ENCODE data around the gene CRHR1.
"Not testable (repeated sequence)": the region's sequence is repeated elsewhere in the genome, so short reads cannot be mapped to it uniquely, and the experiment has no call there.

CRHR1 gene

DNA sequence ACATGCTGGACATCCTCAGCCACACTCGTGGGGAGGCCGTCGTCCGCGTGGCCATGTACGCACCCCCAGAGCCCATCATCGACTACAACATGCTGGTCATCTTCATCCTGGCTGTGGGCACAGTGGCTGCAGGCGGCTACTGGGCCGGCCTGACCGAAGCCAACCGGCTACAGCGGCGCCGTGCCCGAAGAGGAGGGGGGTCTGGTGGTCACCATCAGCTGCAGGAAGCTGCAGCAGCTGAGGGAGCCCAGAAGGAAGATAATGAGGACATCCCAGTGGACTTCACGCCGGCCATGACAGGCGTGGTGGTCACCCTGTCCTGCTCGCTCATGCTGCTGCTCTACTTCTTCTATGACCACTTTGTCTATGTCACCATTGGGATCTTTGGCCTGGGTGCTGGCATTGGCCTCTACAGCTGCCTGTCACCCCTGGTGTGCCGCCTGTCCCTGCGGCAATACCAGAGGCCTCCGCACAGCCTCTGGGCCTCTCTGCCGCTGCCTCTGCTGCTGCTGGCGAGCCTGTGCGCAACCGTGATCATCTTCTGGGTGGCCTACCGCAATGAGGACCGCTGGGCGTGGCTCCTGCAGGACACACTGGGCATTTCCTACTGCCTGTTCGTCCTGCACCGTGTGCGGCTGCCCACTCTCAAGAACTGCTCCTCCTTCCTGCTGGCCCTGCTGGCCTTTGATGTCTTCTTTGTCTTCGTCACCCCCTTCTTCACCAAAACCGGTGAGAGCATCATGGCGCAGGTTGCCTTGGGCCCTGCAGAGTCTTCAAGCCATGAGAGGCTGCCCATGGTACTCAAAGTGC, 61.5 kb downstream of the CRHR1 start:
- no peak for DNase-seq (ENCODE audit: low spot score)

DNA sequence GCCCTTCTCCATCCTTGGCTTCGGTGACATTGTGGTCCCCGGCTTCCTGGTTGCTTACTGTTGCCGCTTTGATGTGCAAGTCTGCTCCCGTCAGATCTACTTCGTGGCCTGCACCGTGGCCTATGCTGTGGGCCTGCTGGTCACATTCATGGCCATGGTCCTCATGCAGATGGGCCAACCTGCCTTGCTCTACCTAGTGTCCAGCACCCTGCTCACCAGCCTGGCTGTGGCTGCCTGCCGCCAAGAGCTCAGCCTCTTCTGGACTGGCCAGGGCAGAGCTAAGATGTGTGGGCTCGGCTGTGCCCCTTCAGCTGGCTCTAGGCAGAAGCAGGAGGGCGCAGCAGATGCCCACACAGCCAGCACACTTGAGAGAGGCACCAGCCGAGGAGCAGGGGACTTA, 62.1 kb downstream of the CRHR1 start:
- DNase-seq (ENCODE audit: low spot score), result no peak

DNA sequence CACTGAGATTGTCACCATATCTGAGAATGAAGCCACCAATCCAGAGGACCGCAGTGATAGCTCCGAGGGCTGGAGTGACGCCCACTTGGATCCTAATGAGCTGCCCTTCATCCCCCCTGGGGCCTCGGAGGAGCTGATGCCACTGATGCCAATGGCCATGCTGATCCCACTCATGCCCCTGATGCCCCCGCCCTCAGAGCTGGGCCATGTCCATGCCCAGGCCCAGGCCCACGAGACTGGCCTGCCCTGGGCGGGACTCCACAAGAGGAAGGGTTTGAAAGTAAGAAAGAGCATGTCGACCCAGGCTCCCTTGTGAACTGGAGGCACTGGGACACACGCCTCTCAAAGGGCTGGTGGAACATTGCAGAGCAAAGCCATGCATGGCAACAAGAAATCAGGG, 62.5 kb downstream of the CRHR1 start:
- no peak for DNase-seq (ENCODE audit: low spot score)

GRCh38 chr17:45847101-45847500, 63.0 kb downstream of the CRHR1 start:
- DNase-seq (ENCODE audit: low spot score), result no peak

GRCh38 chr17:45847747-45848146, 63.6 kb downstream of the CRHR1 start:
- no peak for DNase-seq (ENCODE audit: low spot score)

- DNase-seq (ENCODE audit: low spot score), result no peak
Observed at GRCh38 chr17:45848405-45848804, 64.3 kb downstream of the CRHR1 start.

- DNase-seq (ENCODE audit: low spot score), result no peak
Observed at GRCh38 chr17:45848868-45849535, 64.9 kb downstream of the CRHR1 start.

- DNase-seq (ENCODE audit: low spot score), result no peak
Observed at GRCh38 chr17:45849536-45849990, 65.4 kb downstream of the CRHR1 start.

DNA sequence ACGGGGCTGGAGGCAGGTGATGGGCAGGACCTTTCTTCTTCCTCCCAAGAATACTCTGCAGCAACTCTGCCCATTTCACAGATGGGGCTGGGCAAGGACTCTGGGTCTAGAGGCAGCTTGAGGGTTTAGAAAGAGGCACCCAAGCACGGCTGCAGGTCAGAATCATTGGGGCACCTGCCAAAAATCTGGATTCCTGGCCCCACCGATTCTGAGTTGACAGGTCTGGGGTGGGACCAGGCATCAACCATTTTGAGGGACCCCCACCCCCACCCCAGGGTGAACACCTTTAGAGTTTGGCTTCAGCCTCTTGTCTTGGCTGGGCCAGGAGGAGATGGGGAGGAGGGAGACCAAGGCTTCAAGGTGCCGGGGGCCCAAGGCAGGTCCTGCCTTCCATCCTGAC, 65.9 kb downstream of the CRHR1 start:
- no peak for DNase-seq (ENCODE audit: low spot score)

- no peak for DNase-seq (ENCODE audit: low spot score)
Observed at GRCh38 chr17:45850468-45850867, 66.3 kb downstream of the CRHR1 start.

- no peak for DNase-seq (ENCODE audit: low spot score)
Observed at GRCh38 chr17:45851022-45851421, 66.9 kb downstream of the CRHR1 start.

DNA sequence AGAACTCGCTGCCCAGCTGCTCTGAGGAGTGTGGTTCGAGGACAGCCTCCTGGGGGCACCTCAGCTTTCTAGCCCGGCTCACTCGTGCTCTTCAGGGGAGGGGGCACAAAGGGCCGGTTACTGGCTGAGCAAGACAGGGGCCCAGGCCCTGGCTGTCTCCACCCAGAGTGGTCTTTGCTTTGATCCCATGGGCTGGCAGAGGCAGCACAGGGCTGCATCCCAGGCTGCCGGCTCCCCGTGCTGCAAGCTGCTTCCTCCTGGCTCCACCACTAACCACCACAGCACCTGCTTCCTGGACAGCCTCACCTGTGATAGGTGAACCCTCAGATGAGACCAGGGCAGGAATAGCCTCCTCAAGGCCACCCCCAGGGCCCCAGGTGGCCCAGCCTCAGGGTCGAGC, 67.3 kb downstream of the CRHR1 start:
- no peak for DNase-seq (ENCODE audit: low spot score)

DNA sequence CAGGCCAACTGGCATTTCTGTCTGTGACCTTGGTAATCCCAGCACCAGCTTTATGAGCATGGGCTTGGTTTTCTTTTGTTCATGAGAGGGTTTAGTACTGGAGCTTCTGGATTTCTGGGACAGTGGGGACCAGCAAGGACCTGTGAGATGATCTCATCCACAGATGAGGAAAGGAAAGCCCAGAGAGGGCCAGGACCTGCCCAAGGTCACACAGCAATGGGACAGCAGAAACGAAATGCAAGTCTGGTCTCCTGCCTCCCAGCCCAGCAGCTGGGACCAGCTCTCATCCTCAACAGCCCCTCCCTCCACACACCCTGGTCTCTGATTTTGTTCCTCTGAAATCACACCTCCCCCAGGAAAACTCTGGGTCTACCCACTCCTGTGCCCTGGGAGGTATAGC, 67.8 kb downstream of the CRHR1 start:
- DNase-seq (ENCODE audit: low spot score), result no peak

DNA sequence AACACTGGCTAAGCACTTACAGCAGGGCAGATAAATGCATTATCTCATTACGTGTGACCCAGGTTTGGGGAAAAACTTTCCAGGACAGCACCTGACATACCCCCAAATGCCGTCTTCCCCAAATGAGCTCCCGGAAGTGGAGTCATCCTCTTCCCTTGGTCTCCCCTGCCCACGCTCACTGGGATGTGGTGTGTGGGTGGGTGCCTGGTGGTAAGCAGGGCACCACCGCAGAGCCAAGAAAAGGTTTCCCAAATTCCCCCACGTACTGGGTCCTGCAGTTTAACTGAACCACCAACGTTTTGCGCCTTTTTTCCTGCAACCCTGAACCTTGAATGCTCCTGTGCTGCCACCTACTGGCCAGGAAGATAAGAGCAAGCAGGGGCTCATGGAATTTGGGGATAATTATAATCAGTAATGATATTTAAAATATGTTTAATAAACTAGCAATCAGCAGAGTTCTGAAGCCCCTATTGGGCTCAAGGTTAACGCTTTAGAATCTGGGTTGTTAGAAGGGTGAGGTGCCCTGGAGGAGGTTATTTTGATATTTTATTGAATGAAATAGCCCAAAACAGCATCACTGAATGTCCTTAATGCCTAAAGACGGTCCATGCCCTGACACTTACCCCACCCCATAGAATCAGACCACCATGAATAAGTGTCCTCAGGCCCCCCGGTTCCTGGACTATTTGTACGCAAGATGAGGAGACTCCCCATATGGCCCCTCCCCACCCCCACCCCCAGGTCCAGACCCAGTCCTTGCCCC, 68.6 kb downstream of the CRHR1 start:
- DNase-seq (ENCODE audit: low spot score), result peak; percentile 54

DNA sequence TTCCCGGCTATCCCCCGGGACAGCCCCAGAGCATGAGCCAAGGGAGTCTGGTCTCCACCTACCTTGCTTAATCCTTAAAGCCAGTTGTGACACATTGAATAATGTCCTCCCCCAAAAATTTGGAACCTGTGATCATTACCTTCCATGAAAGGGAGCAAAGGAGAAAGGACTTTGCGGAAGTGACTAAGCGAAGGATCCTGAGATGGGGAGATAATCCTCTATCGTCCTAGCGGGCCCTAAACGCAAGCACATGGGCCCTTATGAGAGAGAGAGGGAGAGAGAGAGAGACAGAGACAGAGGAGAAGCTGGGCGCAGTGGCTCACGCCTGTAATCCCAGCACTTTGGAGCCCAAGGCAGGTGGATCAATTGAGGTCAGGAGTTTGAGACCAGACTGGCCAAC, 70.1 kb downstream of the CRHR1 start:
- DNase-seq (ENCODE audit: low spot score), result no peak

GRCh38 chr17:45855691-45856336, 71.7 kb downstream of the CRHR1 start:
- no peak for DNase-seq (ENCODE audit: low spot score)

- no peak for DNase-seq (ENCODE audit: low spot score)
Observed at GRCh38 chr17:45857977-45858708, 74.0 kb downstream of the CRHR1 start.

DNA sequence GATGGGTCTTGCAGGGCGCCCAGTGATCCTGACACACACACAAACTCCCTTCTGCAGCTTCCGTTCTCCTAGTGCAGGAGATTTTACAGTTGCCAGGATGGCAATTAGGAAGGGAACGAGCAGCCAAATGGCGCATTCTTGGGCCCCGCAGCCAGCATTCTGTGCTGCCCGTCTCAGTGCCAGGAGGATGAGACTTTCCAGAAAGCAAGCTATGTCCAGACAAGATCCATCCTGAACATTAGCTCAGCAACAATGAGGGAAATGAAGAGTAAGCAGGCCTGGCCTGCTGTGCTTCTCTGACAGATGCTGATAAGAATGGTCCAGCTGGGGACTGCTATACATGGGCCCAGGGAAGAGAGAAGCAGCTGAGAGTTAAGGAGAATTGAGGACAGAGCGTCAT, 77.0 kb downstream of the CRHR1 start:
- no peak for DNase-seq (ENCODE audit: low spot score)

DNA sequence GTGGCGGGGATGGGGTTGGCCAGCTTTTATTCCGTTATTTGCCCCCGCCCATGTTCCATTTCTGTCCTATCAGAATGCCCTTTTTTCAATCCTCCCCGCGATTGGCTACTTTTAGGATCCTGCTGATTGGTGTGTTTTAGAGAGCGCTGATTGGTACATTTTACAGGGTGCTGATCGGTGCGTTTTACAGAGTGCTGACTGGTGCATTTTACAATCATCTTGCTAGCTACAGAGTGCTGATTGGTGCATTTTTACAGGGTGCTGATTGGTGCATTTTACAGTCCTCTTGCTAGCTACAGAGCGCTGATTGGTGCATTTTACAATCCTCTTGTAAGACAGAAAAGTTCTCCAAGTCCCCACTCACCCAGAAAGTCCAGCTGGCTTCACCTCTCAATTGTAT, 78.0 kb downstream of the CRHR1 start:
- not testable (repeated sequence) for DNase-seq (ENCODE audit: low spot score)

DNA sequence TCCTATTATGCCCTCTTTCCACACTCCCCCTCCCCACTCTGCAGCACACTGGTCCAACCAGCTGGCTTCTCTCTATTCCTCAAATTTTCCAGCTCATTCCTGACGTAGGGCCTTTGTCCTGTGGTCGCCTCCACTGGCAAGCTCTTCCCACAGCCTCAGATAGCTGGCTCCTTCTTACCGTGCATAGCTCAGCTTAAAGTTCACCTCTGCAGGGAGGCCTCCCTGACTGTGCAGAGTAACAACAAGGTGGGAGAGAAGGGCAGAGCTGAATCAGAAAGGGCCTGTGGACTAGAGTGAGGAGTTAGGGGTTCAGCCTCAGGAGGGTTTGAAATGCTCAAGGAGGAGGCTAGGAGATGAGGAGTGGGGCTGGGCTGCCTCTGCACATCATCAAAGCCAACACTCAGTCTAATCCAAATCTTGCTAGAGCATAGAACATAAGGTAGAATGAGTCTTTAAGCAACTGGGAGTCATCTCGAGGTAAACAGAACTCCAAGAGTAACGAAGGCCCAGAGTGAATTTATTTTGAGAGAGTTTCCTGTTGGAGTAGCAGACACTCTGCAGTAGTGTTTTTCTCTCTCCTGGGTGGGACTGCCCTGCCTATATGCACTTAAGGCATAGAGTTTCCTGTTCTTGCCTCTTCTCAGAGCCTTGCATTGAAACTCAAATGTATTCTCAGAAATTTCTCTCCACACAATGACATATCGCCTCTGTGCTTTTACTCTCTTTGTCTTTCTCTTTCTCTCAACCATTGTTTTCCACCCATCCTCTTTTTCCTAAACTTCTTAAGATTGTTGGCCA, 79.9 kb downstream of the CRHR1 start:
- no peak for DNase-seq (ENCODE audit: low spot score)

- DNase-seq (ENCODE audit: low spot score), result no peak
Observed at GRCh38 chr17:45867171-45867570, 83.1 kb downstream of the CRHR1 start.

Data from CD4-positive, alpha-beta T cell treated with Interleukin-6 at 100 ng/mL for 8 hours (primary cell).